Calu3 (cell line): ENCODE results near the gene PRLH. TPM values are rescaled to one million over a fixed set of nuclear protein-coding genes. Genes with fewer than 3 reads are reported as not detected.

Experiments used
- BruUV-seq: library from RNA; stranded (reverse); fragments of 400-500 nt; replicated peaks from 2 replicates; lab custom pipeline; 2021; lab: Mats Ljungman, UMichigan
- CTCF ChIA-PET: fragments of 300-600 bp; sonication (Branson Sonifier 250); formaldehyde crosslinking; loops from one replicate; lab custom pipeline; 2022; ENCODE audit warnings: antibody characterized with exemption; lab: Charles Lee
- DNase-seq: peaks from one replicate; pipeline ENCODE4 v3.0.0; 2022
- H3K27ac Mint-ChIP-seq: one replicate; pipeline ENCODE4 v1.8.0; 2022; ENCODE audit warnings: mixed read lengths; ENCODE audit not compliant: unreplicated experiment
- H3K27me3 Mint-ChIP-seq: one replicate; pipeline ENCODE4 v1.8.0; 2022; ENCODE audit warnings: mixed read lengths; ENCODE audit not compliant: unreplicated experiment
- H3K36me3 Mint-ChIP-seq: one replicate; pipeline ENCODE4 v1.8.0; 2022; ENCODE audit warnings: mild to moderate bottlenecking, moderate library complexity, mixed read lengths; ENCODE audit not compliant: insufficient read depth, unreplicated experiment
- H3K4me1 Mint-ChIP-seq: one replicate; pipeline ENCODE4 v1.8.0; 2022; ENCODE audit warnings: mild to moderate bottlenecking, low read depth, mixed read lengths; ENCODE audit not compliant: unreplicated experiment
- H3K4me3 Mint-ChIP-seq: one replicate; pipeline ENCODE4 v1.8.0; 2022; ENCODE audit warnings: mild to moderate bottlenecking, low read depth, moderate library complexity, mixed read lengths; ENCODE audit not compliant: unreplicated experiment
- H3K9me3 Mint-ChIP-seq: one replicate; pipeline ENCODE4 v1.8.0; 2022; ENCODE audit warnings: low read depth, mixed read lengths; ENCODE audit not compliant: unreplicated experiment
- CTCF ChIP-seq: fragments of 200-600 bp; IDR thresholded peaks from one replicate; pipeline ENCODE4 v1.8.0; 2022; ENCODE audit warnings: antibody characterized with exemption; ENCODE audit not compliant: unreplicated experiment
- intact Hi-C: fragments of 100-400 bp; cut with micrococcal nuclease; formaldehyde crosslinking; loops from one replicate; pipeline ENCODE4 v1.10.0; 2022; ENCODE audit not compliant: unreplicated experiment
- total RNA-seq: library from RNA; stranded (reverse); gene quantifications from 2 replicates; pipeline ENCODE4 v1.2.3, GENCODE V29; 2022

Gene PRLH
- total RNA-seq, 1 experiment from 2014 or later, result not detected

GRCh38 chr2:237540223-237540775 is 26.1 kb upstream of the PRLH start:
- no peak for DNase-seq
- H3K27ac Mint-ChIP-seq, result no peak overlapping the region
- CTCF ChIA-PET, result interaction anchor here (1.2 to 1.7 kb wide), 2 partner anchors 28 to 32 kb away, joined by 3 to 7 read pairs; no protein-coding TSS in a partner anchor
- H3K4me1 Mint-ChIP-seq, result no peaks in the 10 kb centered on the region
- intact Hi-C loops, result no loop called here
- no peak overlapping the region for H3K4me3 Mint-ChIP-seq
- H3K27me3 Mint-ChIP-seq, result no peaks in the 10 kb centered on the region
- TF ChIP-seq CTCF, result no peak
- H3K36me3 Mint-ChIP-seq, result peaks cover 4% of the 10 kb centered on the region
- BruUV-seq, result no TSS peak
- H3K9me3 Mint-ChIP-seq, result no peaks in the 10 kb centered on the region

- TF ChIP-seq CTCF, result no peak
- no peaks in the 10 kb centered on the region for H3K9me3 Mint-ChIP-seq
- no peak overlapping the region for H3K27ac Mint-ChIP-seq
- no peaks in the 10 kb centered on the region for H3K4me1 Mint-ChIP-seq
- CTCF ChIA-PET, result interaction anchor here (1.7 kb wide), 1 partner anchor 31 kb away, joined by 7 read pairs; no protein-coding TSS in a partner anchor
- no peak for DNase-seq
- no peaks in the 10 kb centered on the region for H3K27me3 Mint-ChIP-seq
- intact Hi-C loops, result no loop called here
- BruUV-seq, result no TSS peak
- H3K36me3 Mint-ChIP-seq, result peaks cover 4% of the 10 kb centered on the region
- H3K4me3 Mint-ChIP-seq, result no peak overlapping the region
Measured at GRCh38 chr2:237540823-237541222, 25.6 kb upstream of the PRLH start.

- no peak for DNase-seq
- Mint-ChIP-seq H3K27me3 (no peaks in the 10 kb centered on the region), H3K27ac (no peak overlapping the region), H3K9me3 (no peaks in the 10 kb centered on the region), H3K4me3 (no peak overlapping the region), H3K4me1 (no peaks in the 10 kb centered on the region), H3K36me3 (peaks cover 4% of the 10 kb centered on the region)
- intact Hi-C loops, result no loop called here
- CTCF ChIA-PET, result interaction anchor here (1.7 kb wide), 1 partner anchor 31 kb away, joined by 7 read pairs; no protein-coding TSS in a partner anchor
- TF ChIP-seq CTCF, result no peak
- BruUV-seq, result no TSS peak
Measured at GRCh38 chr2:237541243-237541642, 25.1 kb upstream of the PRLH start.

- Mint-ChIP-seq H3K27me3 (no peaks in the 10 kb centered on the region), H3K9me3 (no peaks in the 10 kb centered on the region), H3K36me3 (peaks cover 9% of the 10 kb centered on the region), H3K4me1 (no peaks in the 10 kb centered on the region), H3K27ac (no peak overlapping the region), H3K4me3 (no peak overlapping the region)
- CTCF ChIA-PET, result interaction anchor here (1.7 kb wide), 1 partner anchor 30 kb away, joined by 7 read pairs; no protein-coding TSS in a partner anchor
- BruUV-seq, result no TSS peak
- DNase-seq, result no peak
- no peak for TF ChIP-seq CTCF
- intact Hi-C loops, result no loop called here
Measured at GRCh38 chr2:237542001-237542704, 24.2 kb upstream of the PRLH start.
